ENCODE results near the gene TPR.

Gene TPR

DNA sequence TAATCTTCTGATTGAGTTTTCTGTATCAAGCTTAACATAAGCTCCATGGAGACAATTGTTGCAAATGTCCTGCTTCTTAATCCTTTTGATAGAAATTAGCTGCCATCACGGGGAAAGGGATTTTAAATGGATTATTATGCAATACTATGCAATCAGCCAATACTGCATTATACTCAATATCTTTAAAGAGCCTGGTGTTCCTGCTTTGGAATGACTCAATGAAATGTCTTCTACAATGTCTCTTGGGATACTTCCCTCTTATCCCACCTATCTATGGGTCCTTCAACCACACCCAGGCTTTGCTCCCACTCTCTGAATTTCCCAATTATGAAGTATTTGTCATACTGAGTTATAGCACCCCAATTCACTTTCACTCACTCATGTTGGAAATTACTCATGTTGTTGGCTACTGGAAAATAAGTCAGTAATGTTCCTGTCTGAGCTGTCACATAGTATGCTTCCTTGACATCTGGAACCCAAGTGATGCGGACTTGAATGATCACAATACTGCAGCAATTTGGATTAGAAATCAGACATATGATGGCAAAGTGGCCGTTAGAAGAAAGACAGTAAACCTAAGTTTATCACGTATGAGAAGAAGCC lies 85.0 kb downstream of the TPR start:
- DNase-seq (ENCODE audit: low spot score): no peak

DNA sequence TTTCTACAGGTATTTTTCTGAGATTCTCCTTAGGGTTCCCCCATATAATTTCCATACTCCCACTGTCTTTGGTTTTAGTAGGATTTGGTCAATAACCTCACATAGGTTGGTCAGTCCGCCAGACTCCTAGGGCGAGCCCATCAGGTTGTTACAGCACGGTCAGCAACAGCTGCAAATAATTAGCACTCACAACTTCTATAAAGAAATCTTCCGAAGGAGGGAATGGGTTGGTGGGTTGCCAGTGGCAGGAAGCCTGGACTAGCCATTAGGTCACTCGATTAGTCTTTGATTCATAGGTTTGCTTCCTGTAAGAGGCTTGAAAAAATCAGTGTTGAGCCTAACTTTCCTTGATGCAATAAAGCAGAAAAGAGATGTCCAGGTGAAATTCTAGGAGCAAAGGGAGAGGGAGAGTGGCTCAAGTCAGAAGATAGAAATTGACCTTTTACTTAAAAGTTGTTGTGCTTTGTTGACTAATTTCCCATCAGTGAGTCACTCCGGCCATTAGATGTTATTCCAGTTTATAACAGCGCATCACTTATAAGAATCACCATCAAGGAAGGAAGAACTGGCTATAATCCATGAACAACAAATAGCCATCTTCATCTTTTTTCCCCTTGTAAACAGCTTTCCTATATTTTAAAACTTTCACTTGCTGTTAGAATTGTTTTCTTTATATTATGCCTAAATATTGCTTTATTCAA lies 88.3 kb downstream of the TPR start:
- DNase-seq (ENCODE audit: low spot score): no peak

DNA sequence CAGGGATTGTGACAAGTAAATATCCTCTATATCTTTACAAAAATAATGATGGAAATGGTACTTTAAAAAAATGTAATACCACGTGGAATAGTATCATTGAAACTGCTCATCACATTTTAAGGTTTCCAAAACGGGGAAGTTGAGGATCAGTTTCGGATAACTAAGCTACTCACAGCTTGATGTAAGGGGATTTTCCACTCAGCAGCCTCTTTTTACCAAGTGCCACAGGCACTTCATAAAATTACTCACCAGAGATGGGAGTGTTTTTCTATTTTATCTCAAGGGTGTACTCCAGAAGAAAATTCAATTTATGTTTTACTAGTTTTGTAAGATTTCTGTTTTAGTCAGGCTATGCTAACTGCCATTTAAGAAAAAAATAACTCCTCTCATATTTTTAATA lies 91.7 kb downstream of the TPR start:
- DNase-seq (ENCODE audit: low spot score): no peak

DNA sequence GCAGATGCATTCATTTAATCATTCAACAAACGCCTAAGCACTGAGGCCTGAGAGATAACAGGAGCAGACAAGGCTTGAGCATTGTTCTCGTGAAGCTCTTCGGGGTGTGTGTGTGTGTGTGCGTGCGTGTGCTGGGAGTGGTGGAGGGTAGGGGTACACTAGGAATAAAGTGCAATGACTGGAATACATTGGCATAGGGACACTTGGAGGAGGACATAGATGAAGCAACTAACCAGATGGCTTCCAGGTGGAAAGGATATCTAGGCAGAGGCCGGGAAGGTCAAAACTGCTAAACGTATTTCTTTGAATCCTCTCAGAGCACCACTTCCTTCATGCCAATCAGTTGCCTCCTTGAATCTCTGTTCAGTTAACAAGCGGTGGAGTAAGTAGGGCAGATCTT lies 92.6 kb downstream of the TPR start:
- DNase-seq (ENCODE audit: low spot score): no peak

DNA sequence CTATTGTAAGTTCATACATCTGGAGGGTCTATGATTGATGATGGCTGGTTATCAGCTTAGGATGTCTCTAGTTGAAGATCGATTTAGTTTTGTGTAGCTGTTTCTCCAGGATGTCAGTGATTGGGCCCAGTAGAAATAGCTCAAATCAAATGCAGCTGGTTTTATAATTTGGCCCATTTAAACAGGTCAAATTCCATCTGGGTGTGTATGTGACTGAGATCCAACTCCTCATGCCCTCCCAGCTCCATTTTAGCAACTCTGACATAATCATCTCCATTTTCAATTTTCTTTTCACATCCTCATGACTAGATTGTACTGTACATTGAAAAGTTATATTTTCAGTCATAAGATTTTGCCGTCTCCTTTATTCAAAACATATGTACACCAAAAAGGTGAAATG lies 99.2 kb downstream of the TPR start:
- no peak for DNase-seq (ENCODE audit: low spot score)

DNA sequence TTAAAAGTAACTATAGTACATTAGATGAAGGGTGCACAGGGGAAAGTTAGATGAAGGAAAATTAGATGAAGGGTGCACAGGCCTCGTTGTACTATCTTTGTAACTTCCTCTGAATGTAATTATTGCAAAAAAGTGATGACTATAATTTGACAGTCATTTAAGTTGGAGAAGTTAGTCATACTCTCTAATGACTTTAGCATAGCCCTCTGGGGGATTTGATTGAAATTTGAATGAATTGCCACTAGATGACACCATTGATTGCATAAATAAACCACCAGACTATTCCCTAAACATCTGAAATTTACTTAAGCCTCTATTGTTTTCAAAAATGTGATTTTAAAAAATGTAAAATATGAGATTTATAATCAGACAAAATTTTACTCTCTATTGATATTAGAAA lies 102.6 kb downstream of the TPR start:
- no peak for DNase-seq (ENCODE audit: low spot score)

DNA sequence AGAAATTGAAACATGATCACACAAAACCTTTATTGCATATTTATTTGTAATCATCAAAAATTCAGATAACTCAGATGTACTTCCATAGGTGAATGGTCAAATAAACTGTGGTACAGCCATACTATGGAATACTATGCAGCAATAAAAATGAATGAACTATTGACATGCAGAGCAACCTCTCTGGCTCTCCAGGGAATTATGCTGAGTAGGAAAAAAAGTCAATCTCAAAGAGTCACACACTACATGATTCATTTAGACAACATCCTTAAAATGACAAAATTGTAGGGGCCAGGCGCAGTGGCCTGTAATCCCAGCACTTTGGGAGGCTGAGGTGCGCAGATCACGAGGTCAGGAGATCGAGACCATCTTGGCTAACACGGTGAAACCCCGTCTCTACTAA lies 104.0 kb downstream of the TPR start:
- no peak for DNase-seq (ENCODE audit: low spot score)
